H1 (cell line): ENCODE results near the gene RNF26. TPM values are rescaled to one million over a fixed set of nuclear protein-coding genes. Genes with fewer than 3 reads are reported as not detected.
A peak's percentile ranks its signal among the peaks of the same experiment; 100 is the strongest.

Experiments
- CHD1 ChIP-seq: IDR thresholded peaks from 2 replicates; pipeline ENCODE4 v1.6.1; 2012; ENCODE audit warnings: low read depth, low read length, improper control_type of control experiment
- CTBP2 ChIP-seq: IDR thresholded peaks from 2 replicates; pipeline ENCODE4 v1.7.0; 2011; ENCODE audit warnings: borderline replicate concordance, mild to moderate bottlenecking, moderate library complexity, mixed read lengths, low read length; ENCODE audit not compliant: insufficient read depth, insufficient read length
- E2F6 ChIP-seq: IDR thresholded peaks from 2 replicates; pipeline ENCODE4 v1.6.1; 2012; ENCODE audit warnings: inconsistent platforms
- EGR1 ChIP-seq: IDR thresholded peaks from 2 replicates; pipeline ENCODE4 v1.6.1; 2011; ENCODE audit warnings: low read depth, low read length, borderline replicate concordance
- HDAC2 ChIP-seq, 2 experiments: fragments of 300-600 bp in 1 of 2; sonication (generic) in 1 of 2; IDR thresholded peaks; 2 replicates each; pipeline ENCODE4 v1.6.1; 2011 to 2012; ENCODE audit warnings: low read depth in 2 of 2, low read length in 2 of 2, mild to moderate bottlenecking in 2 of 2, moderate library complexity in 2 of 2, borderline replicate concordance in 1 of 2, inconsistent platforms in 1 of 2
- JUND ChIP-seq: IDR thresholded peaks from 2 replicates; pipeline ENCODE4 v1.6.1; 2011; ENCODE audit warnings: mild to moderate bottlenecking, improper control_type of control experiment, low read length
- KDM5A ChIP-seq: fragments of 200-600 bp; IDR thresholded peaks from 2 replicates; pipeline ENCODE4 v1.7.1; 2012; ENCODE audit warnings: mild to moderate bottlenecking, low read length, inconsistent platforms, mixed read lengths
- PHF8 ChIP-seq: fragments of 200-600 bp; sonication (generic); conservative IDR thresholded peaks from 2 replicates; pipeline ENCODE4 v1.7.1; 2012; ENCODE audit warnings: low read depth, mild to moderate bottlenecking, inconsistent platforms, low read length, moderate library complexity
- POLR2AphosphoS5 ChIP-seq: IDR thresholded peaks from 2 replicates; pipeline ENCODE4 v1.6.1; 2011; ENCODE audit warnings: low read depth, low read length
- RAD21 ChIP-seq, 2 experiments: IDR thresholded peaks in 1 of 2; conservative IDR thresholded peaks in 1 of 2; 2 replicates each; pipeline ENCODE4 v1.6.1; 2011; ENCODE audit warnings: low read depth in 2 of 2, low read length in 2 of 2, improper control_type of control experiment in 1 of 2, inconsistent platforms in 1 of 2, mild to moderate bottlenecking in 1 of 2, moderate library complexity in 1 of 2
- SAP30 ChIP-seq: fragments of 300-600 bp; sonication (generic); IDR thresholded peaks from 2 replicates; pipeline ENCODE4 v1.7.1; 2012; ENCODE audit warnings: low read length, moderate library complexity, mild to moderate bottlenecking, inconsistent platforms; ENCODE audit not compliant: insufficient read depth, insufficient replicate concordance
- polyA plus RNA-seq, 7 experiments: library from polyadenylated mRNA; depleted of rRNA in 3 of 7; stranded (reverse) in 5 of 7; unstranded in 2 of 7; fragments of >200 nt in 5 of 7; fragments of 200-250 nt in 2 of 7; gene quantifications; 1 replicate in 5 of 7; 2 replicates in 1 of 7; 4 replicates in 1 of 7; pipeline versions ENCODE4 v1.2.1 to v1.2.3, GENCODE V29; 2011 to 2013; ENCODE audit warnings: missing spikeins in 2 of 7, mixed read lengths in 2 of 7
- total RNA-seq: library from RNA; stranded (reverse); fragmentation: NEBNext Ultra II Directional; extraction: Animal tissue kit (Norgen Biotek cat#: 25700); gene quantifications from 2 replicates; pipeline ENCODE4 v1.2.1, GENCODE V29; 2021

RNF26 gene
- total and polyA plus RNA-seq, 2 of the 8 experiments (the other 6 are each of a cell fraction or from before 2014, with no cell fraction given), result 82.7 to 84.0 TPM

DNA sequence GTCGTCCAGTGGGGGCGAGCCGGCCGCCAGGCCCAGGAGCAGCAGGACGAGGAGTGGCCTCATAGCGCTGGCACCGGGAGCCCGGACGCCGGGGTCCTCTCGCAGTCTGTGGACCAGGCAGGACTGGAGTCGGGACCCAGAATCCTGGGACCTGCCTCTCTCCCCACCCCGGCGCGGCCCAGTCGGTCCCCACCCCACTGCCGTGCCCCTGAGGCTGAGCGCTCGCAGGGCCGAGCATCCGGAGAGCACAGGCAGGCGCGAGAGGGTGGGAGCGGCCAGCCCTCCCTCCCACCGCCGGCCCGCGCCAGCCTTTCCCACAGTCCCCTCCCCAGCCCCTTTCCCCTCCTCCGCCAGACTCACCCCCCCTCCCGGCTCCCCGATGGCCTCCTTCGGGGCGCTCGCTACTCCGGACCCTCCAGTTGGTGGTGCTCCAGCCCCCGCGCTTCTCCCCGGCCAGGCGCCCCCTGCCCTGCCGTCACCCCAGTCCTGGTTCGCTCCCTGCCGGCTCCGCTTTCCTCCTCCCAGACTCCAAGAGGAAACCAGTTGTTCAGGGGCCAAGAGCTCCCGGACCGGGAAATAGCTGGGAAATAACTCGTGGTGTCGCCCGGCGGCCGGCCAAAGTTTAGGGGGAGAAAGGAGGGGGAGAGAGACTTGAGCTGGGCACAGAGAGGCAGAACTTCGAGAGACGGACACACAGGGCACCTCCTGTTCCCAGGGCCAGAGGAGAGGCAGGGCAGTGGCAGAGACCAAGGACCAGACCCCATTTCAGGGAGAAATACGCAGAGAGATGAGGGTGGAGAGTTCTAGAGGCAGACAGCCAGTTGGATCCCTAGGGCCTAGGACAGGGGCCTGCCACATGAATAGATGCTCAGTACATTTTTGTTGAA lies 6.3 kb downstream of the RNF26 start, which contains the start of gene C1QTNF5 (continued):
- TF ChIP-seq KDM5A, result no peak
- TF ChIP-seq HDAC2 (IDR thresholded peaks at IDR 0.05; ENCODE audit: borderline replicate concordance in 1 of 2, low read depth in 2 of 2, low read length in 2 of 2), result no peak
- TF ChIP-seq CHD1, result no peak
- no peak for TF ChIP-seq E2F6
- no peak for TF ChIP-seq EGR1
- no peak for TF ChIP-seq POLR2AphosphoS5
- no peak for TF ChIP-seq SAP30
- no peak for TF ChIP-seq RAD21 (IDR thresholded peaks at IDR 0.05 in 1 of 2, conservative IDR thresholded peaks at IDR 0.05 in 1 of 2; ENCODE audit: low read depth in 2 of 2, low read length in 2 of 2)
- TF ChIP-seq CTBP2, result no peak
- 0 out of 2 replicates have a peak, but pooled peaks have one; percentile 12 for TF ChIP-seq PHF8
- no peak for TF ChIP-seq JUND
